ENCODE data around the gene CDH4.

The CDH4 gene

DNA sequence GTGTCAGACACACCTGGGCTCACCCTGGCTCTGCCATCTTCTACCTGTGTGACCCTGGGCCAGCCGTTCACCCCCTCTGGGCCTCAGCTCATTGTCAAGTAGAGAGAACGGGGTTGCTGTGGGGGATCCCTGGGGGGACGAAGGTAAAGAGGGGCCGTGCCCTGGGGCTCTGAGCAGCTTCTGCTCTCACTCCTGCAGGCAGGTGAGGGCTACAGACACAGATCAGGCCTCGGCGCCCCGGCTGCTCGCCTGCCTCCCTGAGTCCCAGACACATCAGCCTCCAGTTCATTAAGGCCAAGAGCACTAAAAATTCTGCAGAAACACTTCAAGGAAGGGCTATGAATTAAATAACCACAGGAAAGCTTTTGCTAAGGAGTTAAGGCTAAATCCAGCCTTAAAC lies 394.4 kb downstream of the CDH4 start:
- H3K4me2 ChIP-seq (ENCODE audit: insufficient read depth, low read length) = no peak overlapping the region
- peaks cover 15% of the 10 kb centered on the region for H3K27me3 ChIP-seq (ENCODE audit: insufficient read depth, low read length, poor library complexity)
- no peak overlapping the region for H3K27ac ChIP-seq (ENCODE audit: low read length)
- H2AFZ ChIP-seq (ENCODE audit: low read depth, low read length) = no peak overlapping the region
- no peaks in the 10 kb centered on the region for H3K36me3 ChIP-seq (ENCODE audit: insufficient read depth, low read length)
- TF ChIP-seq, protein P1, sequence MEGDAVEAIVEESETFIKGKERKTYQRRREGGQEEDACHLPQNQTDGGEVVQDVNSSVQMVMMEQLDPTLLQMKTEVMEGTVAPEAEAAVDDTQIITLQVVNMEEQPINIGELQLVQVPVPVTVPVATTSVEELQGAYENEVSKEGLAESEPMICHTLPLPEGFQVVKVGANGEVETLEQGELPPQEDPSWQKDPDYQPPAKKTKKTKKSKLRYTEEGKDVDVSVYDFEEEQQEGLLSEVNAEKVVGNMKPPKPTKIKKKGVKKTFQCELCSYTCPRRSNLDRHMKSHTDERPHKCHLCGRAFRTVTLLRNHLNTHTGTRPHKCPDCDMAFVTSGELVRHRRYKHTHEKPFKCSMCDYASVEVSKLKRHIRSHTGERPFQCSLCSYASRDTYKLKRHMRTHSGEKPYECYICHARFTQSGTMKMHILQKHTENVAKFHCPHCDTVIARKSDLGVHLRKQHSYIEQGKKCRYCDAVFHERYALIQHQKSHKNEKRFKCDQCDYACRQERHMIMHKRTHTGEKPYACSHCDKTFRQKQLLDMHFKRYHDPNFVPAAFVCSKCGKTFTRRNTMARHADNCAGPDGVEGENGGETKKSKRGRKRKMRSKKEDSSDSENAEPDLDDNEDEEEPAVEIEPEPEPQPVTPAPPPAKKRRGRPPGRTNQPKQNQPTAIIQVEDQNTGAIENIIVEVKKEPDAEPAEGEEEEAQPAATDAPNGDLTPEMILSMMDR (IDR thresholded peaks at IDR 0.05; ENCODE audit: borderline replicate concordance, extremely low read depth, low read length, poor library complexity, severe bottlenecking) = no peak
- no peak for TF ChIP-seq EZH2 (IDR thresholded peaks at IDR 0.05; ENCODE audit: borderline replicate concordance, low read depth, low read length, severe bottlenecking)
- H3K4me1 ChIP-seq (ENCODE audit: insufficient read depth, low read length) = no peaks in the 10 kb centered on the region
- H3K9ac ChIP-seq (ENCODE audit: low read depth, low read length) = no peak overlapping the region
- H3K4me3 ChIP-seq (ENCODE audit: low read depth in 1 of 2, low read length in 2 of 2) = no peak overlapping the region
- H3K79me2 ChIP-seq (ENCODE audit: insufficient read depth, low read length) = no peaks in the 10 kb centered on the region
- DNase-seq (no peak), ATAC-seq (ENCODE audit: insufficient read depth, low read depth) (no peak)
- no peaks in the 10 kb centered on the region; the same call in none of the 2 replicates for H4K20me1 ChIP-seq (ENCODE audit: insufficient read depth, low read length)
- no peaks in the 10 kb centered on the region for H3K9me3 ChIP-seq (ENCODE audit: insufficient read depth, low read length, severe bottlenecking)

DNA sequence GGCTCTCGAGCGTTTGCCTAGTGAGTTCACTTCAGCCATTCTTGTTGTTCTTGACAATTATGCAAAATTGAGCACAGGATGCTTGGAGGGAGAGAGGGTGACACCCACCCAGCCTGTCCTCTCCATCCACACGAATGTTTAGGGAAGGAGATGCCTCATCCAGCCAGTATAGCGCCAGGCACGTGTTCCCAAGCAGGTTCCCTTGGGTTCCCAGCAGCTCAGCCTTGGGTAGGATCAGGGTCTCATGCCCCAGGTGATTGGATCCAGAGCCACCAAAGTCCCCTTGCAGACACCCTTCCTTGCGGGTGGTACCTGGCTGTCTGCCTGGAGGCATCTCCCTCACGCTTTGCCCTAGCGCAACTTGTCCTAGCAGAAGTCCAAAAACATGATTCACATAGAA lies 394.9 kb downstream of the CDH4 start:
- no peak overlapping the region for H3K4me2 ChIP-seq (ENCODE audit: insufficient read depth, low read length)
- no peak for TF ChIP-seq EZH2 (IDR thresholded peaks at IDR 0.05; ENCODE audit: borderline replicate concordance, low read depth, low read length, severe bottlenecking)
- TF ChIP-seq, protein P1 (IDR thresholded peaks at IDR 0.05; ENCODE audit: borderline replicate concordance, extremely low read depth, low read length, poor library complexity, severe bottlenecking) = no peak
- H3K4me3 ChIP-seq (ENCODE audit: low read depth in 1 of 2, low read length in 2 of 2) = no peak overlapping the region
- H3K27ac ChIP-seq (ENCODE audit: low read length) = no peak overlapping the region
- no peaks in the 10 kb centered on the region for H3K4me1 ChIP-seq (ENCODE audit: insufficient read depth, low read length)
- H3K9ac ChIP-seq (ENCODE audit: low read depth, low read length) = no peak overlapping the region
- peaks cover 15% of the 10 kb centered on the region for H3K27me3 ChIP-seq (ENCODE audit: insufficient read depth, low read length, poor library complexity)
- H3K9me3 ChIP-seq (ENCODE audit: insufficient read depth, low read length, severe bottlenecking) = no peaks in the 10 kb centered on the region
- no peaks in the 10 kb centered on the region; the same call in none of the 2 replicates for H4K20me1 ChIP-seq (ENCODE audit: insufficient read depth, low read length)
- H3K36me3 ChIP-seq (ENCODE audit: insufficient read depth, low read length) = no peaks in the 10 kb centered on the region
- no peak overlapping the region for H2AFZ ChIP-seq (ENCODE audit: low read depth, low read length)
- ATAC-seq (ENCODE audit: insufficient read depth, low read depth) = no peak
- no peaks in the 10 kb centered on the region for H3K79me2 ChIP-seq (ENCODE audit: insufficient read depth, low read length)
- DNase-seq = no peak

DNA sequence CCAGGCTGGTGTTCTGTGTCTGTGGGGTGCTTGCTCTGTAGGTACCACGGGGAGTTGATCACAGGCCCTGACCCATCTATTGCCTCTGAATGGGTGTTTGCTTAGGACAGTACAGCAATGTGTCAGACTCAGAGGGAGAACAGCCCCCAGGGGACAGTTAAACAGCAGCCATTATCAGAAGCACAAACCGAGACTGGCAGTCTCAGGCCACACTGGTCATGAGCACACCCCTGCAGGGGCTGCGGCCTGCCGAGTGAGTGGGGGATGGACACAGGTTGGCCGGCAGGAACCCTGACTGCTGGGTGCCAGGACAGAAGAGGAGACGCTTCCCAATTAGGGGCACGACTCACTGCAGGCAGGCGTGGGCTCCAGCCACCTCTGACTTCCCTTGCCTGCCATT lies 395.6 kb downstream of the CDH4 start:
- peaks cover 15% of the 10 kb centered on the region for H3K27me3 ChIP-seq (ENCODE audit: insufficient read depth, low read length, poor library complexity)
- no peak for ATAC-seq (ENCODE audit: insufficient read depth, low read depth)
- no peaks in the 10 kb centered on the region for H3K79me2 ChIP-seq (ENCODE audit: insufficient read depth, low read length)
- no peak overlapping the region for H3K4me3 ChIP-seq (ENCODE audit: low read depth in 1 of 2, low read length in 2 of 2)
- no peak overlapping the region for H3K4me2 ChIP-seq (ENCODE audit: insufficient read depth, low read length)
- no peak for DNase-seq
- no peaks in the 10 kb centered on the region for H3K4me1 ChIP-seq (ENCODE audit: insufficient read depth, low read length)
- no peak overlapping the region for H3K9ac ChIP-seq (ENCODE audit: low read depth, low read length)
- no peaks in the 10 kb centered on the region for H3K36me3 ChIP-seq (ENCODE audit: insufficient read depth, low read length)
- no peaks in the 10 kb centered on the region; the same call in none of the 2 replicates for H4K20me1 ChIP-seq (ENCODE audit: insufficient read depth, low read length)
- no peak for TF ChIP-seq EZH2 (IDR thresholded peaks at IDR 0.05; ENCODE audit: borderline replicate concordance, low read depth, low read length, severe bottlenecking)
- TF ChIP-seq, protein P1 (IDR thresholded peaks at IDR 0.05; ENCODE audit: borderline replicate concordance, extremely low read depth, low read length, poor library complexity, severe bottlenecking) = no peak
- H3K9me3 ChIP-seq (ENCODE audit: insufficient read depth, low read length, severe bottlenecking) = no peaks in the 10 kb centered on the region
- no peak overlapping the region for H2AFZ ChIP-seq (ENCODE audit: low read depth, low read length)
- no peak overlapping the region for H3K27ac ChIP-seq (ENCODE audit: low read length)
